Lower lobe of right lung (tissue), 2 donors: ENCODE measurements around the gene CTNNA2. TPM values are rescaled to one million over a fixed set of nuclear protein-coding genes. Genes with fewer than 3 reads are reported as not detected.
A peak's percentile ranks its signal among the peaks of the same experiment; 100 is the strongest.

Experiments
- ATAC-seq, 2 donors: fragments of 200-7000 bp; cut with Tn5 transposase; one replicate each; pipeline ENCODE4 v1.9.1; 2020 to 2022; ENCODE audit warnings: mild to moderate bottlenecking in 2 of 2, moderate library complexity in 2 of 2
- DNase-seq: peaks from one replicate; pipeline ENCODE4 v3.0.0-alpha.2; 2020
- H3K27ac ChIP-seq: fragments of 200-600 bp; one replicate; pipeline ENCODE4 v1.8.0; 2022
- H3K27me3 ChIP-seq: fragments of 200-600 bp; one replicate; pipeline ENCODE4 v1.8.0; 2022; ENCODE audit warnings: low read depth
- H3K36me3 ChIP-seq: fragments of 200-600 bp; one replicate; pipeline ENCODE4 v1.8.0; 2022; ENCODE audit warnings: mild to moderate bottlenecking
- H3K4me1 ChIP-seq: fragments of 200-600 bp; one replicate; pipeline ENCODE4 v1.8.0; 2022
- H3K4me3 ChIP-seq: fragments of 200-600 bp; one replicate; pipeline ENCODE4 v1.8.0; 2022; ENCODE audit warnings: mild to moderate bottlenecking
- H3K9me3 ChIP-seq: fragments of 200-600 bp; one replicate; pipeline ENCODE4 v1.8.0; 2022
- intact Hi-C: fragments of 100-400 bp; cut with DNase I; formaldehyde crosslinking; loops from one replicate; pipeline ENCODE4 v1.11.0; 2022
- total RNA-seq: library from RNA; stranded (reverse); fragmentation: NEBNext Ultra II Directional; extraction: Animal tissue kit (Norgen Biotek cat#: 25700); gene quantifications from one replicate; pipeline ENCODE4 v1.2.1, GENCODE V29; 2021
- TF ChIP-seq, protein P1 (sequence below): fragments of 200-600 bp; IDR thresholded peaks from one replicate; pipeline ENCODE4 v1.8.0; 2022; ENCODE audit warnings: antibody characterized with exemption, mild to moderate bottlenecking
- donor health status: DM: no; HTN: yes; CAD: no; lungs with severe emphysema.

Gene CTNNA2
- total RNA-seq, 1 donor from 2014 or later: not detected

DNA sequence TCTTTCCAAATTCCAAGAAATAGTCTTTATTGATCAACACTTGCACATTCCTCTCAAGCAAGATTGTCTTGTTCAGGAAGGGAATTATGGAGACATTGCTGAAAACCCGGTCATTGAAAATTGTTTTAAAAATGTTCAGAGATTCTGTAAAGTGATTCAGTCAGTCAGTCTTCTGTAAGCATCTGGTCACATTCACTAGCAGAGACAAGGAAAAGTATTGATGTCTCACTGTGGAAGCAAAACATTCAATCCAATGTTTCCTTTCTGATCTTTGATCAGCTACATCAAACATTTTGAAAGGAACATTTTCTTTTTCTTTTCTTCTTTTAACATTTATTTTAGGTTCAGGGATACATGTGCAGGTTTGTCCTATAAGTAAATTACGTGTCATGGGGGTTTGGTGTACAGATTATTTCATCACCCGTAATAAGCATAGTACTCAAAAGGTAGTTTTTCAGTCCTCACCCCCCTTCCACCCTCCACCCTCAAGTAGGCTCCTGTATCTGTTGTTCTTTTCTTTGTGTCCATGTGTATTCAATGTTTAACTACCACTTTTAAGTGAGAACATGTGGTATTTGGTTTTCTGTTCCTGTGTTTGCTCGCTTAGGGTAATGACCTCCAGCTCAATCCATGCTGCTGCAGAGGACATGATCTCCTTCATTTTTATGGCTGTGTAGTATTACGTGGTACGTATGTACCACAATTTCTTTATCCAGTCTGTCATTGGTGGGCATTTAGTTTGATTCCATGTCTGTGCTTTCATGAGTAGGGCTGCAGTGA, 61.2 kb downstream of the CTNNA2 start:
- intact Hi-C loops: no loop called here
- no peaks in the 10 kb centered on the region for H3K9me3 ChIP-seq
- ATAC-seq (no peak), DNase-seq (no peak)
- no peaks in the 10 kb centered on the region for H3K4me1 ChIP-seq
- no peaks in the 10 kb centered on the region for H3K27me3 ChIP-seq
- H3K36me3 ChIP-seq: no peaks in the 10 kb centered on the region
- no peak overlapping the region for H3K4me3 ChIP-seq
- no peak overlapping the region for H3K27ac ChIP-seq
- TF ChIP-seq, protein P1, sequence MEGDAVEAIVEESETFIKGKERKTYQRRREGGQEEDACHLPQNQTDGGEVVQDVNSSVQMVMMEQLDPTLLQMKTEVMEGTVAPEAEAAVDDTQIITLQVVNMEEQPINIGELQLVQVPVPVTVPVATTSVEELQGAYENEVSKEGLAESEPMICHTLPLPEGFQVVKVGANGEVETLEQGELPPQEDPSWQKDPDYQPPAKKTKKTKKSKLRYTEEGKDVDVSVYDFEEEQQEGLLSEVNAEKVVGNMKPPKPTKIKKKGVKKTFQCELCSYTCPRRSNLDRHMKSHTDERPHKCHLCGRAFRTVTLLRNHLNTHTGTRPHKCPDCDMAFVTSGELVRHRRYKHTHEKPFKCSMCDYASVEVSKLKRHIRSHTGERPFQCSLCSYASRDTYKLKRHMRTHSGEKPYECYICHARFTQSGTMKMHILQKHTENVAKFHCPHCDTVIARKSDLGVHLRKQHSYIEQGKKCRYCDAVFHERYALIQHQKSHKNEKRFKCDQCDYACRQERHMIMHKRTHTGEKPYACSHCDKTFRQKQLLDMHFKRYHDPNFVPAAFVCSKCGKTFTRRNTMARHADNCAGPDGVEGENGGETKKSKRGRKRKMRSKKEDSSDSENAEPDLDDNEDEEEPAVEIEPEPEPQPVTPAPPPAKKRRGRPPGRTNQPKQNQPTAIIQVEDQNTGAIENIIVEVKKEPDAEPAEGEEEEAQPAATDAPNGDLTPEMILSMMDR: no peak

DNA sequence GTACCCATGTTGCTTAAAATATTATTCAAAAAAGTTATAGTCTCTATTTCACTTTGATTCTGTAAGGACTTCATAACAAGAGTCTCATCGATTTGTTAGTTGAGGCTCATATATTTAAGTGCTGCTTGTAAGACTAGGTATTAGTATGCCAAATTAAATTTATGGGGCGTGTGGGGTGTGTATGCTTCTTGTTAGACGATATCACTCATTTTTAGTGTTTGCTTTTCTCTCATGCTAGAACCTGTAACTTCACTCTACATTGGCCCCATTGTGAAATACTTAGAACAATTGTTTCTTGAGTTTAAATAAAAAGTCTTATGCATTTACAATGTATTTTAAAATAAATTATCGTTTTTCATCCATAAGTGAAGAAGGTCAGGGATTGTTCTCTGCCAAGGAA, 63.6 kb downstream of the CTNNA2 start:
- no peak overlapping the region for H3K4me3 ChIP-seq
- TF ChIP-seq, protein P1: no peak
- H3K9me3 ChIP-seq: no peaks in the 10 kb centered on the region
- H3K27ac ChIP-seq: no peak overlapping the region
- H3K4me1 ChIP-seq: no peaks in the 10 kb centered on the region
- no peaks in the 10 kb centered on the region for H3K36me3 ChIP-seq
- no peak for ATAC-seq
- no peak for DNase-seq
- no peaks in the 10 kb centered on the region for H3K27me3 ChIP-seq
- intact Hi-C loops: no loop called here

DNA sequence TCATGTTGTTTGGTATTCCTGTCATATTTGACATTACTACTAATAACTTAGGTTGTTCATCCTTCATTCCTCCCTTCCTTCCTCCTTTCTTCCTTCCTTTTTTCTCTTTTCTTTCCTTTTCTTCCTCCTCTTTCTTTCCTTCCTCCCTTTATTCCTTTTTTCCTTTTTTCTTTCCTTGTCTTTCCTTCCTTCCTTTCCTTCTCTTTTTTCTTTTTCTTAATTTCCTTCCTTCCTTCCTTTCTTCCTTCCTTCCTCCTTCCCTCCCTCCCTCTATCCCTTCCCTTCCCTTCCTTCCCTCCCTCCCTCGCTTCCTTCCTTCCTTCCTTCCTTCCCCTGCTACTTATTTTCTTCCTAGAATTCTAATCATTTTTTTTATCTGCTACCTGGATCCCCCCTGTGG, 66.1 kb downstream of the CTNNA2 start:
- Histone ChIP-seq H3K27me3 (no peaks in the 10 kb centered on the region), H3K9me3 (no peaks in the 10 kb centered on the region), H3K4me1 (no peaks in the 10 kb centered on the region), H3K4me3 (no peak overlapping the region), H3K27ac (no peak overlapping the region), H3K36me3 (no peaks in the 10 kb centered on the region)
- DNase-seq (no peak), ATAC-seq (no peak)
- TF ChIP-seq, protein P1: no peak
- intact Hi-C loops: no loop called here

DNA sequence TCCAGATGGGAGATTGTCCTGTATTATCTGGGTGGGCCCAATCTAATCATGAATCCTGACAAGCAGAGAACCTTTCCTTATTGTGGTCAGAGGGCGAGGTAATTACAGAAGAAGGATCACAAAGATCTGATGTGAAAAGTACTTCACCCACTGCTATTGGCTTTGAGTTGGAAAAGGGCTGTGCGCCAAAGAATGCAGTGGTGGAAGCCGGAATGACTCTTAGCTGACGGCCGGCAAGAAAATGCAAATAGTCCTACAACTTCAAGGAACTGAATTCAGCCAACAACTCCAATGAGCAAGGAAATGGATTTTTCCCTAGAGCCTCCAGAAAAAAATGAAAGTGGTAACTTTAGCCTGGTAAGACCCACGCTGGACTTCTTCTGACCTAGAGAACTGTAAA, 67.3 kb downstream of the CTNNA2 start:
- Histone ChIP-seq H3K4me3 (no peak overlapping the region), H3K36me3 (no peaks in the 10 kb centered on the region), H3K27me3 (no peaks in the 10 kb centered on the region), H3K4me1 (no peaks in the 10 kb centered on the region), H3K27ac (no peak overlapping the region), H3K9me3 (no peaks in the 10 kb centered on the region)
- intact Hi-C loops: no loop called here
- DNase-seq (peak; percentile 46), ATAC-seq (peak; percentile 65 to 66)
- TF ChIP-seq, protein P1: no peak

DNA sequence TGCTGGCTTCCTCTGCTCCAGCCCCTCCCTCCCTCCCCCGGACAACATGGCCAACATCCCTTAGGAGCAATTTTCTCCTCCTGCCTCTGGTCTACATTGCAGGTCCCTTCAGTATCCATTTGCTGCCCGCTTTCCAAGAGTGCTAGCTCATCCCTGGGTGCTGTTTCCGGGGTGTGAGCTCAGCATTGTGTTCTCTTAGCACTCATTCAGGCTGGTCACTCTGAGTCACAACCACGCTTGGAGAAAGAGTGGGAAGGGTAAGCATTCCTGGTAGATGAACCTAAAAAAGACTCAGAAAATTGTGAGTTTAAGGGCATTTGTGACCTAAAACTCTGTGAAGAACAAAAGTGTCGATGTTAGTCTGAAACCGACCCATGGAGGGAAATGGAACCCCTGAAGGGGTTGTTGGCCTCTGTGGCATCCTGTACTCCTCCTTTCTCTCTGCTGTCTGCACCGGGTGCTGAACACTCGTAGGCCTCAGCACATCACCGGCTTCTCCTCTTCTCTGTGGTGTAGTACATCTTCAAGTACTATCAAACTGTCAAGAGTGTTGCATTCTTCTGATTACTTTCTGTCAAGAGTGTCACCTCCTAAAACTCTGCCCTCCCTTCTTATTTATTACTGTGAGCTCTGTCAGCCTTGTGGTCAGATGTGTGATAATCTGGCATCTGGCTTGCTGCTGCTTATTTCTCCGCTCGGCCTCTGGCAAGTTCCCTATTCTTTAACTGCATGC, 73.0 kb downstream of the CTNNA2 start:
- no peak overlapping the region for H3K4me3 ChIP-seq
- no peak for DNase-seq
- TF ChIP-seq, protein P1: no peak
- intact Hi-C loops: no loop called here
- H3K27ac ChIP-seq: no peak overlapping the region
- H3K36me3 ChIP-seq: no peaks in the 10 kb centered on the region
- H3K27me3 ChIP-seq: no peaks in the 10 kb centered on the region
- H3K4me1 ChIP-seq: no peaks in the 10 kb centered on the region
- no peaks in the 10 kb centered on the region for H3K9me3 ChIP-seq
- ATAC-seq: no peak
